OCI-LY7 (cell line): ENCODE measurements around the gene ARAP1. TPM values are rescaled to one million over a fixed set of nuclear protein-coding genes. Genes with fewer than 3 reads are reported as not detected.

Experiments used
- BruUV-seq: library from RNA; stranded (reverse); fragments of 400-500 nt; replicated peaks from 2 replicates; lab custom pipeline; 2021; lab: Mats Ljungman, UMichigan
- CTCF ChIA-PET: fragments of 300-600 bp; sonication (Branson Sonifier 250); formaldehyde crosslinking; loops from one replicate; lab custom pipeline; 2022; ENCODE audit warnings: antibody characterized with exemption; ENCODE audit not compliant: unreplicated experiment; lab: Charles Lee
- POLR2A ChIA-PET: fragments of 300-600 bp; sonication (Branson Sonifier 250); formaldehyde crosslinking; loops from one replicate; lab custom pipeline; 2022; ENCODE audit warnings: antibody characterized with exemption; lab: Charles Lee
- DNase-seq: peaks from one replicate; pipeline ENCODE4 v3.0.0-alpha.2; 2015; ENCODE audit warnings: low spot score
- H2AFZ ChIP-seq: fragments of 200-600 bp; sonication (generic), shearing (Covaris generic); 2 replicates; pipeline ENCODE4 v1.6.1; 2014; ENCODE audit warnings: mild to moderate bottlenecking, antibody characterized with exemption, low read length, moderate library complexity
- H3K27ac ChIP-seq: fragments of 200-600 bp; sonication (generic); 2 replicates; pipeline ENCODE4 v1.5.1; 2014; ENCODE audit warnings: mixed run types, low read depth, mild to moderate bottlenecking, moderate library complexity, low read length, inconsistent platforms; ENCODE audit not compliant: poor library complexity, severe bottlenecking
- H3K36me3 ChIP-seq: fragments of 200-600 bp; sonication (generic); 2 replicates; pipeline ENCODE4 v1.6.1; 2014; ENCODE audit warnings: mild to moderate bottlenecking, antibody characterized with exemption, low read length, moderate library complexity, mixed read lengths; ENCODE audit not compliant: insufficient read depth
- H3K4me1 ChIP-seq: fragments of 200-600 bp; sonication (generic); 2 replicates; pipeline ENCODE4 v1.5.1; 2014; ENCODE audit warnings: mild to moderate bottlenecking, low read length; ENCODE audit not compliant: insufficient read depth, poor library complexity, severe bottlenecking
- H3K4me2 ChIP-seq: fragments of 200-600 bp; sonication (generic); 2 replicates; pipeline ENCODE4 v1.6.1; 2014; ENCODE audit warnings: mild to moderate bottlenecking, low read length
- H3K4me3 ChIP-seq: fragments of 200-600 bp; sonication (generic); 2 replicates; pipeline ENCODE4 v1.5.1; 2014; ENCODE audit warnings: mild to moderate bottlenecking, low read depth, low read length; ENCODE audit not compliant: poor library complexity, severe bottlenecking
- H3K79me2 ChIP-seq: fragments of 200-600 bp; sonication (generic); 2 replicates; pipeline ENCODE4 v1.6.1; 2016; ENCODE audit warnings: low read depth, mild to moderate bottlenecking, low read length, moderate library complexity, mixed read lengths; ENCODE audit not compliant: insufficient read depth
- H3K9me2 ChIP-seq: fragments of 200-600 bp; sonication (generic); 2 replicates; pipeline ENCODE4 v1.6.1; 2016; ENCODE audit warnings: mild to moderate bottlenecking, low read length, mixed read lengths; ENCODE audit not compliant: insufficient read depth
- H3K9me3 ChIP-seq: fragments of 200-600 bp; sonication (generic); 2 replicates; pipeline ENCODE4 v1.6.1; 2014; ENCODE audit warnings: mild to moderate bottlenecking, mixed run types, low read length, mixed read lengths
- H4K20me1 ChIP-seq: fragments of 200-600 bp; sonication (generic); 2 replicates; pipeline ENCODE4 v1.6.1; 2014; ENCODE audit warnings: mild to moderate bottlenecking, antibody characterized with exemption, low read length, moderate library complexity, mixed read lengths; ENCODE audit not compliant: insufficient read depth
- CTCF ChIP-seq: fragments of 200-600 bp; sonication (generic); conservative IDR thresholded peaks from 2 replicates; pipeline ENCODE4 v1.5.1; 2014; ENCODE audit warnings: mild to moderate bottlenecking, antibody characterized with exemption, low read length, moderate library complexity, mixed read lengths
- EZH2phosphoT487 ChIP-seq: fragments of 200-600 bp; sonication (generic); IDR thresholded peaks from 2 replicates; pipeline ENCODE4 v1.6.1; 2018; ENCODE audit warnings: low read depth, borderline replicate concordance, mild to moderate bottlenecking, mixed run types, antibody characterized with exemption, low read length, moderate library complexity, mixed read lengths
- intact Hi-C: fragments of 100-400 bp; cut with micrococcal nuclease; formaldehyde crosslinking; loops from one replicate; pipeline ENCODE4 v1.10.0; 2022; ENCODE audit not compliant: unreplicated experiment
- total RNA-seq, 2 experiments: library from RNA; depleted of rRNA in 1 of 2; stranded (reverse); fragments of >200 nt in 1 of 2; shearing (Covaris generic) in 1 of 2; gene quantifications; 2 replicates each; pipeline ENCODE4 v1.2.3, GENCODE V29; 2014 to 2022

ARAP1 gene
- total RNA-seq, 2 experiments from 2014 or later, result 65.6 to 106 TPM

GRCh38 chr11:72726266-72727220 lies 25.7 kb downstream of the ARAP1 start:
- no peaks in the 10 kb centered on the region for H3K9me3 ChIP-seq
- no peak overlapping the region for H3K27ac ChIP-seq
- TF ChIP-seq CTCF, result no peak
- H3K9me2 ChIP-seq, result no peaks in the 10 kb centered on the region
- H3K79me2 ChIP-seq, result peaks cover 9% of the 10 kb centered on the region; the same call in 1 of the 2 replicates
- H2AFZ ChIP-seq, result no peak overlapping the region
- no peak for DNase-seq
- no peak overlapping the region for H3K4me3 ChIP-seq
- no peak overlapping the region for H3K4me2 ChIP-seq
- peaks cover 47% of the 10 kb centered on the region for H3K36me3 ChIP-seq
- intact Hi-C loops, result no loop called here
- H4K20me1 ChIP-seq, result no peaks in the 10 kb centered on the region
- ChIA-PET POLR2A (interaction anchor here (0.7 to 1.4 kb wide), 3 partner anchors 68 to 88 kb away, joined by 3 to 6 read pairs (median 4); partner anchors contain the start of gene STARD10), CTCF (interaction anchor here (0.7 to 1.9 kb wide), 3 partner anchors 12 to 67 kb away, joined by 3 to 5 read pairs (median 3); no protein-coding TSS in a partner anchor)
- no TSS peak for BruUV-seq
- H3K4me1 ChIP-seq, result peaks cover 21% of the 10 kb centered on the region

GRCh38 chr11:72725724-72726028 lies 26.5 kb downstream of the ARAP1 start:
- Histone ChIP-seq H3K27ac (no peak overlapping the region), H2AFZ (no peak overlapping the region), H4K20me1 (no peaks in the 10 kb centered on the region), H3K79me2 (peaks cover 17% of the 10 kb centered on the region), H3K4me2 (0 out of 2 replicates have a peak overlapping the region, but pooled peaks have one; percentile 16), H3K4me3 (no peak overlapping the region), H3K9me3 (no peaks in the 10 kb centered on the region), H3K4me1 (peaks cover 28% of the 10 kb centered on the region), H3K9me2 (no peaks in the 10 kb centered on the region), H3K36me3 (peaks cover 38% of the 10 kb centered on the region)
- no peak for TF ChIP-seq CTCF
- TF ChIP-seq EZH2phosphoT487, result no peak
- intact Hi-C loops, result loop anchor here (1.0 kb wide), 4 partner anchors 27 to 453 kb away; partner anchors contain the start of gene ARAP1
- ChIA-PET POLR2A (interaction anchor here (1.0 to 1.4 kb wide), 2 partner anchors 67 to 69 kb away, joined by 3 to 4 read pairs; partner anchors contain the start of gene STARD10), CTCF (interaction anchor here (0.6 to 1.9 kb wide), 4 partner anchors 8 to 447 kb away, joined by 3 to 5 read pairs (median 3); no protein-coding TSS in a partner anchor)
- DNase-seq, result no peak
- no TSS peak for BruUV-seq
